Glutamatergic neuron (in vitro differentiated cells): Measurements from ENCODE around the gene FAM118A. TPM values are rescaled to one million over a fixed set of nuclear protein-coding genes. Genes with fewer than 3 reads are reported as not detected.

Experiments used
- DNase-seq: peaks from one replicate; pipeline ENCODE4 v3.0.0; 2022
- H3K27ac Mint-ChIP-seq: one replicate; pipeline ENCODE4 v1.8.0; 2020; ENCODE audit warnings: mild to moderate bottlenecking, mixed read lengths, inconsistent platforms; ENCODE audit not compliant: unreplicated experiment
- H3K27me3 Mint-ChIP-seq: one replicate; pipeline ENCODE4 v1.8.0; 2020; ENCODE audit warnings: mild to moderate bottlenecking, moderate library complexity, mixed read lengths, inconsistent platforms; ENCODE audit not compliant: unreplicated experiment
- H3K36me3 Mint-ChIP-seq: one replicate; pipeline ENCODE4 v1.8.0; 2020; ENCODE audit warnings: mild to moderate bottlenecking, mixed read lengths, inconsistent platforms; ENCODE audit not compliant: unreplicated experiment
- H3K4me1 Mint-ChIP-seq: one replicate; pipeline ENCODE4 v1.8.0; 2020; ENCODE audit warnings: mild to moderate bottlenecking, low read depth, mixed read lengths, inconsistent platforms; ENCODE audit not compliant: unreplicated experiment
- H3K4me3 Mint-ChIP-seq: one replicate; pipeline ENCODE4 v1.8.0; 2020; ENCODE audit warnings: mild to moderate bottlenecking, mixed read lengths, inconsistent platforms; ENCODE audit not compliant: unreplicated experiment
- H3K9me3 Mint-ChIP-seq: one replicate; pipeline ENCODE4 v1.8.0; 2020; ENCODE audit warnings: mild to moderate bottlenecking, moderate library complexity, mixed read lengths, inconsistent platforms; ENCODE audit not compliant: unreplicated experiment
- CTCF ChIP-seq: fragments of 200-600 bp; sonication (generic); IDR thresholded peaks from one replicate; pipeline ENCODE4 v1.5.0; 2021; ENCODE audit not compliant: partially characterized antibody, unreplicated experiment
- total RNA-seq: library from RNA; stranded (reverse); fragmentation: NEBNext Ultra II Directional; extraction: Animal tissue kit (Norgen Biotek cat#: 25700); gene quantifications from one replicate; pipeline ENCODE4 v1.2.1, GENCODE V29; 2021; ENCODE audit not compliant: unreplicated experiment

The FAM118A gene
- total RNA-seq, 1 donor from 2014 or later = 28.0 TPM

- peak overlapping the region; percentile 1 for H3K4me3 Mint-ChIP-seq
- peaks cover 4% of the 10 kb centered on the region for H3K9me3 Mint-ChIP-seq
- no peaks in the 10 kb centered on the region for H3K36me3 Mint-ChIP-seq
- H3K27me3 Mint-ChIP-seq = peaks cover 11% of the 10 kb centered on the region
- peak; percentile 52 for TF ChIP-seq CTCF
- peak overlapping the region; percentile 73 for H3K27ac Mint-ChIP-seq
- peaks cover 8% of the 10 kb centered on the region for H3K4me1 Mint-ChIP-seq
- DNase-seq = peak; percentile 81
These were observed 46.1 kb upstream of the FAM118A start for GRCh38 chr22:45263463-45264269.

GRCh38 chr22:45265535-45265934 is 44.2 kb upstream of the FAM118A start:
- no peak overlapping the region for H3K4me3 Mint-ChIP-seq
- H3K4me1 Mint-ChIP-seq = peaks cover 12% of the 10 kb centered on the region
- DNase-seq = no peak
- H3K27ac Mint-ChIP-seq = no peak overlapping the region
- H3K9me3 Mint-ChIP-seq = peaks cover 7% of the 10 kb centered on the region
- no peak for TF ChIP-seq CTCF
- H3K36me3 Mint-ChIP-seq = no peaks in the 10 kb centered on the region
- peaks cover 16% of the 10 kb centered on the region for H3K27me3 Mint-ChIP-seq

GRCh38 chr22:45268167-45268957 is 41.4 kb upstream of the FAM118A start:
- H3K36me3 Mint-ChIP-seq = no peaks in the 10 kb centered on the region
- peaks cover 7% of the 10 kb centered on the region for H3K9me3 Mint-ChIP-seq
- peaks cover 11% of the 10 kb centered on the region for H3K27me3 Mint-ChIP-seq
- peak overlapping the region; percentile 92 for H3K4me3 Mint-ChIP-seq
- TF ChIP-seq CTCF = no peak
- peak overlapping the region; percentile 68 for H3K27ac Mint-ChIP-seq
- H3K4me1 Mint-ChIP-seq = peaks cover 9% of the 10 kb centered on the region
- peak; percentile 88 for DNase-seq

GRCh38 chr22:45268958-45269844 is 40.5 kb upstream of the FAM118A start:
- peak; percentile 98 for TF ChIP-seq CTCF
- peaks cover 5% of the 10 kb centered on the region for H3K9me3 Mint-ChIP-seq
- H3K4me3 Mint-ChIP-seq = peak overlapping the region; percentile 92
- H3K4me1 Mint-ChIP-seq = peaks cover 4% of the 10 kb centered on the region
- no peaks in the 10 kb centered on the region for H3K36me3 Mint-ChIP-seq
- peak overlapping the region; percentile 68 for H3K27ac Mint-ChIP-seq
- peaks cover 6% of the 10 kb centered on the region for H3K27me3 Mint-ChIP-seq
- DNase-seq = peak; percentile 93
